Measurements from ENCODE around the gene MYH9.

Gene MYH9

GRCh38 chr22:36423461-36424404, 36.0 kb upstream of the MYH9 start:
- peaks cover 15% of the 10 kb centered on the region for H3K4me1 ChIP-seq (ENCODE audit: insufficient read depth, low read length)
- H3K27ac ChIP-seq (ENCODE audit: low read depth, low read length), result no peak overlapping the region
- no peaks in the 10 kb centered on the region for H3K9me3 ChIP-seq (ENCODE audit: low read length)
- H3K9ac ChIP-seq (ENCODE audit: low read length), result no peak overlapping the region
- no peaks in the 10 kb centered on the region for H3K36me3 ChIP-seq (ENCODE audit: insufficient read depth, low read length)
- H3K27me3 ChIP-seq (ENCODE audit: control insufficient read depth in 1 of 2, insufficient read depth in 2 of 2, low read length in 2 of 2), result no peaks in the 10 kb centered on the region
- H3K4me3 ChIP-seq (ENCODE audit: low read depth in 1 of 2, low read length in 2 of 2), result no peak overlapping the region

GRCh38 chr22:36422287-36423014, 34.7 kb upstream of the MYH9 start:
- Histone ChIP-seq H3K36me3 (ENCODE audit: insufficient read depth, low read length) (no peaks in the 10 kb centered on the region), H3K4me1 (ENCODE audit: insufficient read depth, low read length) (peaks cover 17% of the 10 kb centered on the region)

GRCh38 chr22:36419912-36420882, 32.4 kb upstream of the MYH9 start:
- Histone ChIP-seq H3K4me1 (ENCODE audit: insufficient read depth, low read length) (peaks cover 17% of the 10 kb centered on the region), H3K9me3 (ENCODE audit: low read length) (no peaks in the 10 kb centered on the region), H3K27me3 (ENCODE audit: control insufficient read depth in 1 of 2, insufficient read depth in 2 of 2, low read length in 2 of 2) (no peaks in the 10 kb centered on the region), H3K4me3 (ENCODE audit: low read depth in 1 of 2, low read length in 2 of 2) (peak overlapping the region in 1 of 2 donors; percentile 50), H3K27ac (ENCODE audit: low read depth, low read length) (no peak overlapping the region), H3K36me3 (ENCODE audit: insufficient read depth, low read length) (no peaks in the 10 kb centered on the region), H3K9ac (ENCODE audit: low read length) (no peak overlapping the region)

More at GRCh38 chr22:36422287-36423014, 34.7 kb upstream of the MYH9 start:
- Histone ChIP-seq H3K27ac (ENCODE audit: low read depth, low read length) (no peak overlapping the region), H3K9me3 (ENCODE audit: low read length) (no peaks in the 10 kb centered on the region), H3K9ac (ENCODE audit: low read length) (no peak overlapping the region), H3K27me3 (ENCODE audit: control insufficient read depth in 1 of 2, insufficient read depth in 2 of 2, low read length in 2 of 2) (no peaks in the 10 kb centered on the region), H3K4me3 (ENCODE audit: low read depth in 1 of 2, low read length in 2 of 2) (no peak overlapping the region)

- H3K36me3 ChIP-seq (ENCODE audit: insufficient read depth, low read length), result no peaks in the 10 kb centered on the region
- peak overlapping the region; percentile 28 for H3K27ac ChIP-seq (ENCODE audit: low read depth, low read length)
- no peaks in the 10 kb centered on the region for H3K27me3 ChIP-seq (ENCODE audit: control insufficient read depth in 1 of 2, insufficient read depth in 2 of 2, low read length in 2 of 2)
- H3K4me1 ChIP-seq (ENCODE audit: insufficient read depth, low read length), result peaks cover 17% of the 10 kb centered on the region
- no peak overlapping the region for H3K9ac ChIP-seq (ENCODE audit: low read length)
- H3K4me3 ChIP-seq (ENCODE audit: low read depth in 1 of 2, low read length in 2 of 2), result peak overlapping the region; percentile 23 to 50
- no peaks in the 10 kb centered on the region for H3K9me3 ChIP-seq (ENCODE audit: low read length)
Observed at GRCh38 chr22:36419177-36419911, 31.6 kb upstream of the MYH9 start.

- Histone ChIP-seq H3K4me3 (ENCODE audit: low read depth in 1 of 2, low read length in 2 of 2) (no peak overlapping the region), H3K9me3 (ENCODE audit: low read length) (no peaks in the 10 kb centered on the region), H3K4me1 (ENCODE audit: insufficient read depth, low read length) (peaks cover 17% of the 10 kb centered on the region), H3K36me3 (ENCODE audit: insufficient read depth, low read length) (no peaks in the 10 kb centered on the region), H3K27me3 (ENCODE audit: control insufficient read depth in 1 of 2, insufficient read depth in 2 of 2, low read length in 2 of 2) (no peaks in the 10 kb centered on the region), H3K27ac (ENCODE audit: low read depth, low read length) (no peak overlapping the region), H3K9ac (ENCODE audit: low read length) (no peak overlapping the region)
Observed at GRCh38 chr22:36417281-36417686, 29.5 kb upstream of the MYH9 start.

- Histone ChIP-seq H3K9ac (ENCODE audit: low read length) (no peak overlapping the region), H3K4me3 (ENCODE audit: low read depth in 1 of 2, low read length in 2 of 2) (no peak overlapping the region), H3K36me3 (ENCODE audit: insufficient read depth, low read length) (no peaks in the 10 kb centered on the region), H3K4me1 (ENCODE audit: insufficient read depth, low read length) (peaks cover 17% of the 10 kb centered on the region), H3K27ac (ENCODE audit: low read depth, low read length) (no peak overlapping the region), H3K27me3 (ENCODE audit: control insufficient read depth in 1 of 2, insufficient read depth in 2 of 2, low read length in 2 of 2) (no peaks in the 10 kb centered on the region), H3K9me3 (ENCODE audit: low read length) (no peaks in the 10 kb centered on the region)
Observed at GRCh38 chr22:36415415-36416168, 27.8 kb upstream of the MYH9 start.

- H3K9ac ChIP-seq (ENCODE audit: low read length), result no peak overlapping the region
- no peak overlapping the region for H3K4me3 ChIP-seq (ENCODE audit: low read depth in 1 of 2, low read length in 2 of 2)
- H3K9me3 ChIP-seq (ENCODE audit: low read length), result no peaks in the 10 kb centered on the region
- H3K27ac ChIP-seq (ENCODE audit: low read depth, low read length), result no peak overlapping the region
- H3K4me1 ChIP-seq (ENCODE audit: insufficient read depth, low read length), result no peaks in the 10 kb centered on the region
- H3K27me3 ChIP-seq (ENCODE audit: control insufficient read depth in 1 of 2, insufficient read depth in 2 of 2, low read length in 2 of 2), result no peaks in the 10 kb centered on the region
- no peaks in the 10 kb centered on the region for H3K36me3 ChIP-seq (ENCODE audit: insufficient read depth, low read length)
Observed at GRCh38 chr22:36413022-36413775, 25.4 kb upstream of the MYH9 start.

- H3K27me3 ChIP-seq (ENCODE audit: control insufficient read depth in 1 of 2, insufficient read depth in 2 of 2, low read length in 2 of 2), result no peaks in the 10 kb centered on the region
- H3K36me3 ChIP-seq (ENCODE audit: insufficient read depth, low read length), result no peaks in the 10 kb centered on the region
- H3K27ac ChIP-seq (ENCODE audit: low read depth, low read length), result no peak overlapping the region
- H3K9me3 ChIP-seq (ENCODE audit: low read length), result no peaks in the 10 kb centered on the region
- H3K4me3 ChIP-seq (ENCODE audit: low read depth in 1 of 2, low read length in 2 of 2), result no peak overlapping the region
- no peaks in the 10 kb centered on the region for H3K4me1 ChIP-seq (ENCODE audit: insufficient read depth, low read length)
- no peak overlapping the region for H3K9ac ChIP-seq (ENCODE audit: low read length)
Observed at GRCh38 chr22:36411589-36412258, 24.0 kb upstream of the MYH9 start.

- Histone ChIP-seq H3K9ac (ENCODE audit: low read length) (no peak overlapping the region), H3K27ac (ENCODE audit: low read depth, low read length) (peak overlapping the region; percentile 4), H3K27me3 (ENCODE audit: control insufficient read depth in 1 of 2, insufficient read depth in 2 of 2, low read length in 2 of 2) (no peaks in the 10 kb centered on the region), H3K36me3 (ENCODE audit: insufficient read depth, low read length) (no peaks in the 10 kb centered on the region), H3K4me3 (ENCODE audit: low read depth in 1 of 2, low read length in 2 of 2) (no peak overlapping the region), H3K4me1 (ENCODE audit: insufficient read depth, low read length) (no peaks in the 10 kb centered on the region), H3K9me3 (ENCODE audit: low read length) (no peaks in the 10 kb centered on the region)
Observed at GRCh38 chr22:36409911-36410756, 22.4 kb upstream of the MYH9 start.
